CD1c-positive myeloid dendritic cell (primary cell): ENCODE data around the gene TMEM270.
"Not testable (repeated sequence)": the region's sequence is repeated elsewhere in the genome, so short reads cannot be mapped to it uniquely, and the experiment has no call there.

Experiments used
- DNase-seq: peaks from one replicate; pipeline ENCODE4 v3.0.0-alpha.2; 2016; ENCODE audit errors: extremely low spot score

TMEM270 gene

GRCh38 chr7:73858807-73859206 lies 2.2 kb upstream of the TMEM270 start:
- DNase-seq: peak; percentile 3

- DNase-seq: no peak
Measured at GRCh38 chr7:73861305-73861704, 346 bp downstream of the TMEM270 start.

DNA sequence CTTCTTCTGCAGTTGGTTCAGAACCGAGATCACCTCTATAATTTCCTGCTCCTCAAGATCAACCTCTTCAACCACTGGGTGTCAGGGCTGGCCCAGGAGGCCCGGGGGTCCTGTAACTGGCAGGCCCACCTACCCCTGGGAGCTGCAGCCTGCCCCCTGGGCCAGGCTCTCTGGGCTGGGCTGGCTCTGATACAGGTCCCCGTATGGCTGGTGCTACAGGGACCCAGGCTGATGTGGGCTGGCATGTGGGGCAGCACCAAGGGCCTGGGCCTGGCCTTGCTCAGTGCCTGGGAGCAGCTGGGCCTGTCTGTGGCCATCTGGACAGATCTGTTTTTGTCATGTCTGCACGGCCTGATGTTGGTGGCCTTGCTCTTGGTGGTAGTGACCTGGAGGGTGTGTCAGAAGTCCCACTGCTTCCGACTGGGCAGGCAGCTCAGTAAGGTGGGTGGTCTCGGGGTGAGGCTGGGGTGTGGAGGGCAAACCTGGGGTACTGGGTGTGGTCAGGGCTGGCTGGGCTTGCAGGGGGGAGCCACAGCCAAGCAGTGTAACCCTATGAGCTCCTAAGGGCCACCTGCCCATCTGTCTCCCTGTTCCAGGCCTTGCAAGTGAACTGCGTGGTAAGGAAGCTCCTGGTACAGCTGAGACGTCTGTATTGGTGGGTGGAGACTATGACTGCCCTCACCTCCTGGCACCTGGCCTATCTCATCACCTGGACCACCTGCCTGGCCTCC lies 4.2 kb downstream of the TMEM270 start:
- DNase-seq: no peak

- DNase-seq: peak; percentile 74
Measured at GRCh38 chr7:73865738-73866445, 4.9 kb downstream of the TMEM270 start.

DNA sequence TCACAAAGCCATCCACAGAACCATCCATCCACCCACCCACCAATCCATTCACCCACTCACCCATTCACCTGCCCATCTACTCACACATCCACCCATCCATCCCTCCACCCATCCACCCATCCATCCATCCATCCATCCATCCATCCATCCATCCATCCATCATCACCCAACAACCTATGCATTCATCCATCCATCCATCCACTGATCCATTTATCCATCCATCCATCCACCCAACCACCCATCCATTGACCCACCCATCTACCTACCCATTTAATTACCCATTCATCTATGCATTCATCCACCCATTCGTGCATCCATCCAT lies 5.4 kb downstream of the TMEM270 start:
- no peak for DNase-seq

GRCh38 chr7:73869011-73869798 lies 8.2 kb downstream of the TMEM270 start:
- DNase-seq: no peak

GRCh38 chr7:73870041-73870492 lies 9.1 kb downstream of the TMEM270 start:
- DNase-seq: no peak

DNA sequence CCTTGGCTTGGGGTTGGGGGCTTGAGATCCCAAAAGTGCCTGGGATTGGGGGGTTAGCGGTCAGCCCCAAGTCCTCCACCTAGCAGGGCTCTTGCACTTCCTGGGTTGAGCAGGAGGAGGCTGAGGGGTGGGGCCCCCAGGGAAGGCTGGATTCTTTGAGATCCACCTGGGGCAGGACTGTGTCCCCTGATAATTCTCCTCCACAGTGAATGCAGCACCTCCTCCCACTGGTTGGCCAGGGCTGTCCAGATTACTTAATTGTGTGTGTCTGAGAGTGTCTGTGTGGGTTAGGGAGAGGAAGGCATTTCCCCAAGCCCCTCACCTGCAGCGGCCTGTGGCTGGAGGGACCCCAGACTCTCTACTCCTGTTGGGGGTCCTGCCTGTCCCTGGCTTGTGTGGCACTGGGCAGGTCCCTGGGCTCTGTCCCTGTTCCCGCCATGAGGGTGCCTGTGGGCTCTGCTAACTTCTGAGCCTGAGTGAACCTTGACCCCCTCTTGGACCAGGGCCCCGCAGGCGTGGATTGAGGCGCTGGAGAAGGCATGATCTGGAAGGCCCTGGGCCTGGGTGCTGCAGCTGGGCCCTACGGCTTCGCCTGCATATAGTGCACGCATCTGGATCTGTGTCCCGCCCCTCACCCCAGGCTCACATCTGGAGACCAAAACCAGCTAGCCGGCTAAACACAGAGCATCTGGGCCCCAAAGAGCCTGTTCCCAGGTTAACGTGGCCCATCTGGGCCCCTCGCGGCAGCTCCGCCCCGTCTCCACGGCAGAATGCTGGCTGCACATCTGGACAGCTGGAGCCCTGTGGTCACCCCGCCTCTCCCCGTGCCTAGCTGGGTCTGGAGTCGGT lies 10.4 kb downstream of the TMEM270 start:
- DNase-seq: no peak

DNA sequence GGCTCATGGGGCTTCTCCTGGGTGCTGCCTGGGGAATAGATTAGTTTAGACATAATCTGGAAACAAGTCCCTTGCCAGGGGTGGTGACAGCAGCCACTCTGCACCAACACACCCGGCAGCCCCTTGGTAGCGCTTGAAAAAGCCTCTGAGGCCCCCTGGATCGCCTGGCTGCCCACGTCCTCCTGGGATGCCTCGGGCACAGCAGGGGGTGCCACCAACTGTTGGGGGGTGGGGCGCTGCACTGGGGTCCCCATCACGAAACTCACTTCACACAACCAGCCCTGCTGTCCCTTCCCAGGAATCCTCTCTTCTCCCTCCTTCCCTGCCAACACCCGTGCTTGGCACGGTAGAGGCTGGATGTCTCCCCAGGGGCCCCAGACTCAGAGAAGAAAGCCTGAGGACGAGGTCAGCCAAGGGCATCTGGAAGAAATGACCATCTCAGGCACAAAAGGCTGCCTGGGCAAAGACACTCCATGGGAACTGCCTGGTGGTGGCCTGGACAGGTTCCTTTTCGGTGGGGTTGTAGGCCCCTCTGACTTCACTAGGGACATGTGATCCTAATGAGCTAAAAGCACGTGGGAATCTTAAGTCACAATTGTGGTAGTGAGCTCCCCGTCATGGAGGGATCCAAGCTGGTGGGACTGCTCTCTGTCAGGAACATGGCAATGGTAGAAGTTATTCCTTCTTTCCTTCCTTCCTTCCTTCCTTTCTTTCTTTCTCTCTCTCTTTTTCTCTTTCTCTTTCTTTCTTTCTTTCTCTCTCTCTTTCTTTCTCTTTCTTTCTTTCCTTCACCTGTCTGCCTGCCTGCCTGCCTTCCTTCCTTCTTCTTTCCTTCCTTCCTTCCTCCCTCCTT lies 11.3 kb downstream of the TMEM270 start:
- no peak for DNase-seq

GRCh38 chr7:73876361-73876760 lies 15.4 kb downstream of the TMEM270 start:
- no peak for DNase-seq

DNA sequence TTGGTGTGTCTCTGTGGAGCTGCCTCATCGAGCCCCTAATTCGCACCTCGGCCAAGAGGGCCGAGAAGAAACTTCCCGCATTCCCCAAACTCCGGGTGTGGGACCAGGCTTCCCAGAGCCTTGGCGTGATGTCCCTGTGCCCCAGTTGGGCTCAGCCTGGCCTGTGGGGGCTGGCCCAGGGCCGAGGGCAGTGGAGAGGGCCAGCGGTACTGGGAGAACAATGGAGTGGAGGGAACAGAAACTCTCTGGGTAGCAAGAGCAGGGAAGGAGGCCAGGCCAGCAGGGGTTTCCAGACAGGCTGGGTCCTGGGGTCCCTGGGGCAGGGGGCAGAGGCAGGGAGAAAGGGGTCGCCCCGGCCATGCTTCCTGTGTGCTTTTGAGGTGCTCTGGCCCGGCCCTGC lies 16.0 kb downstream of the TMEM270 start:
- DNase-seq: no peak

DNA sequence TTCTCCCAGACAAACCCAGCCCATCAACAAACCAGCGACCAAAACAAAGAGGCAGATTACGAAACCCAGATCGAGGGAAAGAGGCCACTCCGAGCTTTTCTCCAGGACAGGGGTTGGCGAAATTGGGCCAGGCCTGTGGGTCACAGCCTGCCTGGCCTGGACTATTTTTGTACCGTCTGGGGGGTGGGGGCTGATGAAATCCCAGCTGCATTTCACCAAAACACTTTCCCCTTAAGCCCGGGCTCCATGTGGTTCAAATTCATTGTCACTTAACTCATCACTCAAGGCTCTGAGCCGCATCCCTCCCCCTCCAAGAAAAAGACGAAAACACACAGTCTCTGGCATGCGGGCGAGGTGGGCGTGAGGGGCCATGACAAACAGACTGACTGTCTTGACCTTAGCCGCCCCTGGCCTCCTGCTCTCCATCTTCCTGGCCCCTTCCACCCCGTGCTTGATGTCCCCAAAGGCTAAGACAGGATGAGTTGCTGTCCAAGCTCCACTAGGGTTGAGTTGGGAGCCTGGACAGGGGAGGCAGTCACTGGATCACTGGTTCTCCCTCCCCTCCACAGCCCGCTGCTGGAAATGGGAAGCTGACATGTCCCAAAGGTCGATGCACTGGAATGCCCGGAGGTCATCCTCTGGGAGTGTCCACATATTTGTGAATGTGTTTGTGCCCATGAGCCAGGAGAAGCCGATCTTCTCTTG lies 19.2 kb downstream of the TMEM270 start:
- no peak for DNase-seq

DNA sequence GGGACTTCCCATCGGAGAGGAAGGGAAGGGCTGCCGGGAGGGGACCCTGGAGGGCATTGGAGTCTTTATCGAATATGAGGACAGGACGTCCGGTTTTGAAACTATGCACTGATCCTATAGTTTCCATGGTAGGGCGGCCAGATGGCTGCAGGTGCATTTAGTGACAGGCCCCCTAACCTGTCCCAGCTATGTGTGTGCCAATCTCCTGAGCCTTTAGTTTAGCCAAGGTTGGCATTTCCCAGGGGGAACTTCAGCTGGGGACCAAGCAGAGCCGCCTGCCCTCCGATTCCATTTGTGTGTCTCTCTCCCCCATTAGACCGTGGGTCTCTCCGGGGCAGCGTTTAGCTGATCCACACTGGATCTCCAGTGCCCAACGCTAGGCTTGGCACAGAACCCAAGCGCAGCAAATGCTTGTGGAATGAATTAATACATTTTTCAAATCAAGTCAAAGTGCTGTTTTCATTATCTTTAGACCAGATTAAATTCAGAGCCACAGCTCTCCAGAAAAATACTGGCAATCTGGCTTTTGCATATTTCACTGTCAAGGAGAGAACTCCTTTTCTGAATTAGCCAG lies 19.9 kb downstream of the TMEM270 start:
- DNase-seq: no peak

DNA sequence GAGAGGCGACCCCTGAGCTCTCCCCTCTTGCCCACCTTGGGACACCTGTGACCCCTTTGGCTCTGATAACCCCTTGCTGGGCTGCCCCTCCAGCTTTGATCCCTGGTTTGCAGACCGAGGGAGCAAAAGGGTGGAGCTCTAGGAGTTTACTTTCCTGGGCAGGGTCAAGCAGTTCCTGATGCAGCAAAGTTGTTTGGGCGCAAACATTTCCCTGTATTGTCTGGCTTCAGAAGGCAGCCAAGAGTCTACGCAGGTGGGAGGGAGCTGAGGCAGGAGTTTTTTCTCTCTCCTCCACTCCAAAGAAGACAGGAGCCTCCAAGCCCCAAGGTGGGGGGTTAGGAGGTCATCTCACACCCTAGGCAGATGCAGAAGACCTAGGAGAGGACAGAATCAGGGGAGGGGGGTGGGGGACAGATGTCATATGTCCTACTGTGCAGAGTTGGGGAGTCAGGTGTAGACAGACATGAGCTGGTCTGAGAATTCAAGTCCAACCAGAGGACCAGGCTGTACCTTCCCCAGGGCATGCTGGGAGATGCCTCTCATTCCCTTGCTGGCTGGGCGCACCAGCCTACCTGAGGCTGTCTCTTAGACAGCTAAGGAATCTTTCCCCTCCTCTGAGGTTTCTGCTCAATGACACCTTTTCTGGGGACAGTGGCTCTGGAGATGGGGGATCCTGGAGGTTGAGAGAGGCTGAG lies 20.5 kb downstream of the TMEM270 start:
- no peak for DNase-seq

DNA sequence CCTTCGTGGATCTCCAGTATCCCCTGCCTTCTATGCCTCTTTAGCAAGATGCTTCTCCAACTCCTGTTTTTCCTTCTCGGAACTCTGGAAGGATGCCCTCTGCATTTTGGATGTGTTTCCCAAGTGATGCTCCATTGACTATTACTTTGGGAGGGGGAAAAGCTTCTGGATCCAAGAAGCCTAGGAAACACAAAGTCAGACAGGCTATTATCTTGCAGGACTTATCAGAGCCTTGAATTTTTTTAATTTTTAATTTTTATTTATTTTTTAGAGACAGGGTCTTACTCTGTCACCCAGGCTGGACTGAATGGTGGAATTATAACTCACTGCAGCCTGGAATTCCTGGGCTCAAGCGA lies 21.1 kb downstream of the TMEM270 start:
- DNase-seq: no peak

DNA sequence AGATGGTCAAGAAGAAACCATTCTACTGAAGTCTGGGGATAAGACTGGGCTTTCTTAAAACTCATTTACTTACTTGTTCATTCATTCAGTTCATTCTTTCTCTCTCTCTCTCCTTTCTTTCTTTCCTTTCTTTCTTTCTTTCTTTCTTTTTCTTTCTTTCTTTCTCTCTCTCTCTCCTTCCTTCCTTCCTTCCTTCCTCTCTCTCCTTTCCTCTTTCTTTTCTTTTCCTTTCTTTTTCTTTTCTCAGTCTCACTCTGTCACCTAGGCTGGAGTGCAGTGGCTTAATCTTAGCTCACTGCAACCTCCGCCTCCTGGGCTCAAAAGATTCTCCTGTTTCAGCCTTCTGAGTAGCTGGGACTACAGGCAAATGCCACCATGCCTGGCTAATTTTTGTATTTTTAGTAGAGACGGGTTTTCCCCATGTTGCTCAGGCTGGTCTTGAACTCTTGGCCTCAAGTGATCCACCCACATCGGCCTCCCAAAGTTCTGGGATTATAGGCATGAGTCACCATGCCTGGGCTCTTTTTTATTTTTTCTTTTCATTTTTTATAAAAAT lies 24.0 kb downstream of the TMEM270 start:
- not testable (repeated sequence) for DNase-seq

DNA sequence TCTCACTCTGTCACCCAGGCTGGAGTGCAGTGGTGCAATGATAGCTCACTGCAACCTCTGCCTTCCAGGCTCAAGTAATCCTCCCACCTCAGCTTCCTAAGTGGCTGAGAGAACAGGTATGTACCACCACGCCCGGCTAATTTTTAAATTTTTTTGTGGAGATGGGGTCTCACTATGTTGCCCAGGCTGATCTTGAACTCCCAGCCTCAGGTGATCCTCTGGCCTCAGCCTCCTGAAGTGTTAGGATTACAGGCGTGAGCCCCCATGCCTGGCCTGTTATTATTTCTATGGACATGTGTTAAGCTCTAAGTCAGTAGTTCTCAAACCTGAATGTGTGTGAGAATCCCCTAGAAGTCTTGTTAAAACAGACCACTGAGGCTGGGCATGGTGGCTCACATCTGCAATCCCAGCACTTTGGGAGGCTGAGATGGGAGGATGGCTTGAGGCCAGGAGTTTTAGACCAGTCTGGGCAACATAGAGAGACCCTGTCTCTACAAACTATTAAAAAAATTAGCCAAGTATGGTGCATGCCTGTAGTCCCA lies 24.5 kb downstream of the TMEM270 start:
- no peak for DNase-seq

GRCh38 chr7:73885975-73886798 lies 25.2 kb downstream of the TMEM270 start:
- DNase-seq: no peak
